NAMALWA (cell line): ENCODE results near the gene TMEM8B.
A peak's percentile ranks its signal among the peaks of the same experiment; 100 is the strongest.
"Not testable (repeated sequence)": the region's sequence is repeated elsewhere in the genome, so short reads cannot be mapped to it uniquely, and the experiment has no call there.

Source experiments
- DNase-seq: peaks from one replicate; pipeline ENCODE4 v3.0.0-alpha.2; 2015; ENCODE audit warnings: low spot score

TMEM8B gene

DNA sequence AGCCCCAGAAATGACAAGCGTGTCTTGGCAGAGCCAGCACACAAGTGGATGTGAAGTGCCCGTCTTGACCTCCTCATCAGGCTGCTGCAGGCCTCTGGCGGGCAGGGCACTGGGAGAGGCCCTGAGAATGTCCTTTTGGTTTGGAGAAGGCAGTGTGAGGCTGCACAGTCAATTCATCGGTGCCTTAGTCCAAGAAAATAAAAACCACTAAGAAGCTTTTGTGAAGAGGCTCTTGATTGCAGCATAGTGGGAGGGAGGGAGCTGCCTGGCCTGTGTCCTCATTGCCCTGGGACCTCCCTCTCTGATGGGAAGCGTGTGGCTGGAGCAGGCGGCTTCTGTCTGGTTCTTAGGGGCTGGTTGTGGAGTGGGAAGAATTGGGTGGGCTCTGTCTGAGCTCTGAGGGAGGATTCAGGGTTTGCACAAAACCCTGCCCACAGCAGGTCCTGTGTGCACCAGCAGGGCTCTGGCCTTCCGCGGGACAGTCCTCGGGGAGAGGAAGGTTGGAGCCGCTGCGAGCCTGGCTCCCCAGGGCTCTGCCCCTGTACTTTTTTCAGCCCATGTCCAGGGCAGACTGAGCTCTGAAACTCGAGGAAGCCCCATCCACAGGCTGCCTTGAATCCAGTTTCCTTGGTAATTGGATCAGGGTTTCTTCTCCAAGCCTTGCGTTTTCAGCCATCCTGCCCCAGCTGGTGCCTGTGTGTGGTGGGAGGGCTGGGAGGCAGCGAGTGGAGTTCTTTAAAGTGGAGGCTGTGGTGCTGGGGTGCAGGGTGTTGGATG is 78.1 kb downstream of the TMEM8B start:
- no peak for DNase-seq

GRCh38 chr9:35907711-35908503 is 78.9 kb downstream of the TMEM8B start:
- no peak for DNase-seq

- DNase-seq = no peak
Measured at GRCh38 chr9:35908504-35909125, 79.6 kb downstream of the TMEM8B start.

DNA sequence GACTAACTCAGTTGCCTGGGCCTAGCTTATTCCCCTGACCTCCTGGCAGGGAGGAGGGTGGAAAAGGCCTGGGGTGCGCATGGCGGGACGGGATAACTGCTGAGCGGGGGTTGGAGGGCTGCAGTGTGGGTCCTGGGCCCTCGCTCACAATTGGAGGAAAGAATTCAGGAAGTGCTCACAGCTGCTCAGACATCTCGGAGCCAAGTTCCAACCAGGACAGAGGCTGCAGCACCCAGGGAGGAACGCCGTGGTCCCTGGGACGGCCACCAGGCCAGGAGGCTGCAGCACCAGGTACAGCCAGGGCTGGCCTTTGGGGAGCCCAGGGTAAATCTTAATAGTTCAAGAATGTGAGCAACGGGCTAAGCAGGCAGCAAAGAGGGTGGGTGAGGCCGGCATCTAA is 80.2 kb downstream of the TMEM8B start, which contains the start of gene SPAAR:
TSS of gene SPAAR (plus strand) at position 217 of the 400 bp plus-strand sequence. CDS start 974 bp downstream, outside the sequence.
- DNase-seq = no peak

GRCh38 chr9:35909687-35910612 is 80.9 kb downstream of the TMEM8B start:
- DNase-seq = no peak

GRCh38 chr9:35910613-35911359 is 81.8 kb downstream of the TMEM8B start:
- peak; percentile 68 for DNase-seq

GRCh38 chr9:35911690-35912089 is 82.7 kb downstream of the TMEM8B start:
- no peak for DNase-seq

- DNase-seq = no peak
Measured at GRCh38 chr9:35912791-35913400, 83.9 kb downstream of the TMEM8B start.

- DNase-seq = not testable (repeated sequence)
Measured at GRCh38 chr9:35913429-35913828, 84.4 kb downstream of the TMEM8B start.

GRCh38 chr9:35914301-35914807 is 85.3 kb downstream of the TMEM8B start:
- peak; percentile 53 for DNase-seq
